GM21515 (cell line): Measurements from ENCODE around the gene CYTL1.

Source experiments
- ATAC-seq: cut with Tn5 transposase; IDR thresholded peaks from one replicate; pipeline ENCODE4 v1.9.1; 2021; ENCODE audit not compliant: unreplicated experiment

The CYTL1 gene

GRCh38 chr4:4971796-4972195, 47.5 kb downstream of the CYTL1 start:
- ATAC-seq: no peak

- no peak for ATAC-seq
Measured at GRCh38 chr4:4969298-4969697, 50.0 kb downstream of the CYTL1 start.

- no peak for ATAC-seq
Measured at GRCh38 chr4:4968161-4968725, 51.0 kb downstream of the CYTL1 start.
